ENCODE data around the gene GPX6.
A peak's percentile ranks its signal among the peaks of the same experiment; 100 is the strongest.

The GPX6 gene

GRCh38 chr6:28543651-28544610 is 28.3 kb upstream of the GPX6 start:
- TF ChIP-seq, protein P1, sequence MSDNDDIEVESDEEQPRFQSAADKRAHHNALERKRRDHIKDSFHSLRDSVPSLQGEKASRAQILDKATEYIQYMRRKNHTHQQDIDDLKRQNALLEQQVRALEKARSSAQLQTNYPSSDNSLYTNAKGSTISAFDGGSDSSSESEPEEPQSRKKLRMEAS (IDR thresholded peaks at IDR 0.05) = no peak
- TF ChIP-seq NFIC (IDR thresholded peaks at IDR 0.05) (no peak), YY1 (IDR thresholded peaks at IDR 0.05; ENCODE audit: low read depth) (no peak), TEAD4 (IDR thresholded peaks at IDR 0.05) (no peak), RAD21 (IDR thresholded peaks at IDR 0.05; ENCODE audit: low read depth) (no peak), ZBTB7A (IDR thresholded peaks at IDR 0.05; ENCODE audit: low read depth) (no peak), REST (IDR thresholded peaks at IDR 0.05; ENCODE audit: low read depth) (no peak), TCF12 (IDR thresholded peaks at IDR 0.05; ENCODE audit: low read depth) (no peak), EGR1 (IDR thresholded peaks at IDR 0.05) (no peak), USF1 (IDR thresholded peaks at IDR 0.05) (no peak), FOXM1 (IDR thresholded peaks at IDR 0.05; ENCODE audit: borderline replicate concordance, low read depth) (no peak)

- peak; percentile 80 for TF ChIP-seq USF1 (IDR thresholded peaks at IDR 0.05)
- no peak for TF ChIP-seq EP300 (IDR thresholded peaks at IDR 0.05; ENCODE audit: borderline replicate concordance)
- TF ChIP-seq REST (IDR thresholded peaks at IDR 0.05; ENCODE audit: low read depth) = no peak
- TF ChIP-seq CEBPB (IDR thresholded peaks at IDR 0.05) = peak; percentile 93
- no peak for TF ChIP-seq FOXM1 (IDR thresholded peaks at IDR 0.05; ENCODE audit: borderline replicate concordance, low read depth)
- TF ChIP-seq TAF1 (IDR thresholded peaks at IDR 0.05; ENCODE audit: low read depth) = no peak
- no peak for TF ChIP-seq EGR1 (IDR thresholded peaks at IDR 0.05)
- TF ChIP-seq CREB1 (IDR thresholded peaks at IDR 0.05; ENCODE audit: low read depth) = no peak
- TF ChIP-seq RAD21 (IDR thresholded peaks at IDR 0.05; ENCODE audit: low read depth) = peak; percentile 39
- TF ChIP-seq, protein P1 (IDR thresholded peaks at IDR 0.05) = peak; percentile 62
- peak; percentile 50; the same call in 1 of the 2 replicates for TF ChIP-seq TCF12 (IDR thresholded peaks at IDR 0.05; ENCODE audit: low read depth)
- TF ChIP-seq TEAD4 (IDR thresholded peaks at IDR 0.05) = peak; percentile 82
- TF ChIP-seq ZBTB7A (IDR thresholded peaks at IDR 0.05; ENCODE audit: low read depth) = no peak
- no peak for TF ChIP-seq YY1 (IDR thresholded peaks at IDR 0.05; ENCODE audit: low read depth)
- TF ChIP-seq NFIC (IDR thresholded peaks at IDR 0.05) = peak; percentile 34; the same call in 1 of the 2 replicates
Observed at GRCh38 chr6:28542440-28543296, 27.1 kb upstream of the GPX6 start.

- no peak for TF ChIP-seq CREB1 (IDR thresholded peaks at IDR 0.05; ENCODE audit: low read depth)
- TF ChIP-seq EP300 (IDR thresholded peaks at IDR 0.05; ENCODE audit: borderline replicate concordance) = no peak
- TF ChIP-seq EGR1 (IDR thresholded peaks at IDR 0.05) = no peak
- TF ChIP-seq CEBPB (IDR thresholded peaks at IDR 0.05) = no peak
- no peak for TF ChIP-seq REST (IDR thresholded peaks at IDR 0.05; ENCODE audit: low read depth)
- TF ChIP-seq RAD21 (IDR thresholded peaks at IDR 0.05; ENCODE audit: low read depth) = no peak
- TF ChIP-seq YY1 (IDR thresholded peaks at IDR 0.05; ENCODE audit: low read depth) = no peak
- no peak for TF ChIP-seq TEAD4 (IDR thresholded peaks at IDR 0.05)
- no peak for TF ChIP-seq NFIC (IDR thresholded peaks at IDR 0.05)
- no peak for TF ChIP-seq FOXM1 (IDR thresholded peaks at IDR 0.05; ENCODE audit: borderline replicate concordance, low read depth)
- TF ChIP-seq TCF12 (IDR thresholded peaks at IDR 0.05; ENCODE audit: low read depth) = no peak
- TF ChIP-seq USF1 (IDR thresholded peaks at IDR 0.05) = no peak
- TF ChIP-seq TAF1 (IDR thresholded peaks at IDR 0.05; ENCODE audit: low read depth) = no peak
- TF ChIP-seq, protein P1 (IDR thresholded peaks at IDR 0.05) = no peak
- no peak for TF ChIP-seq ZBTB7A (IDR thresholded peaks at IDR 0.05; ENCODE audit: low read depth)
Observed at GRCh38 chr6:28541996-28542395, 26.4 kb upstream of the GPX6 start.

Data from Ishikawa (cell line).